GM12892 (cell line): ENCODE measurements around the gene IPO11.

Experiments
- POLR2A ChIP-seq: IDR thresholded peaks from 2 replicates; pipeline ENCODE4 v1.6.1; 2011; ENCODE audit warnings: low read depth, low read length, control low read depth
- POLR2AphosphoS5 ChIP-seq: IDR thresholded peaks from 2 replicates; pipeline ENCODE4 v1.6.1; 2011; ENCODE audit warnings: low read depth, low read length, control low read depth
- TAF1 ChIP-seq: IDR thresholded peaks from 2 replicates; pipeline ENCODE4 v1.6.1; 2011; ENCODE audit warnings: low read depth, mild to moderate bottlenecking, control low read depth, low read length, borderline replicate concordance

DNA sequence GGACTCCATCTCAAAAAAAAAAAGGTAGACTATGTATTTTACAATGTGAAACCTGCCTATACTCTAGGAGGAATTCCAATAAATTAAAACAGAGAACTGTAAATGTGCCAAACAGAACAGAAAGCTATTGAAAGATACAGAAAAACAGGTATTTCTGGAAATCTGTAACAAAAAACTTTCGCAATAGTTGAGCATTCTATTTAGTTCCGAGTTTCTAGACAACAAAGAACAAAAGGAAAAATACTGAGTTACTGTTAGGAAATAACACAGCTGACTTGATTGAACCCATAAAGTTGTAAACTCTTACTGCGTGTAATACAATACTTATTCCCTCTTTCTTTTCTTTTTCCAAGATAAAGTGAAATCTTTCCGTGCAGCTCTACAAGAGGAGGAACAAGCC is 27.4 kb upstream of the IPO11 start:
- TF ChIP-seq POLR2A: no peak
- TF ChIP-seq POLR2AphosphoS5: no peak
- no peak for TF ChIP-seq TAF1
